ENCODE measurements around the gene PTPRG.
"Not testable (repeated sequence)": the region's sequence is repeated elsewhere in the genome, so short reads cannot be mapped to it uniquely, and the experiment has no call there.

PTPRG gene

DNA sequence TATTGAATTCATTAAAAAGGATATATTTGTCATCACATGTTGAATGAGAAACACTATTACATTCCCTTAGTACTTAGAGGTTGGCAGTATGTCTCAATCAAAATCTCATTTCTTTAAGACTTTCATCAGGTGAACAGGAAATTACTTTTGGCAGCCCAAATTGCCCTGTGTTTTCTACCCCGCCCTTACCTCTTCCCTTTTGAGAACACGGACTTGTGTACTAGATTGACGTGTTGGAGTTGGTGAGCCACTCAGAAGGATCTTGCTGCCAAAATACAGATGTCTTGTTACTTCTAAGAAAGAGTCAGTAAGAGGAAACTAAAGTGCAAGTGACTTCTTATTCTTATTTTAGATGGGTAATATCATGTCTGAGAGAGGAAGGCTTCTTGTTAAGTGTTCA lies 425.1 kb downstream of the PTPRG start:
- DNase-seq = no peak

DNA sequence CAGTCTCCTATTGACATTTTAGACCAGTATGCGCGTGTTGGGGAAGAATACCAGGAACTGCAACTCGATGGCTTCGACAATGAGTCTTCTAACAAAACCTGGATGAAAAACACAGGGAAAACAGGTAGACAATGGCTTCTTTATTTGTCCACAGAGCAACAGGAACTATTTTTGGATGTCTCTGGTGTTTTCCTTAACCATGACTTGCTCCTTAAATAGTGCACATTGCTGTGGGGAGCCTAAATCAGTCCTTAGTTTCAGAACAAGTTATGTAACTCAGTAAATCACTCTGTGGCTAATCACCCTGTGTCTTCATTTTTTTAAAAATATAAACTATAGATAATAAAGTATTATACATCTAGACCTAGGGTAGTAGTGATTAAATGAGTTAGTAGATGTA lies 428.3 kb downstream of the PTPRG start:
- DNase-seq = no peak

DNA sequence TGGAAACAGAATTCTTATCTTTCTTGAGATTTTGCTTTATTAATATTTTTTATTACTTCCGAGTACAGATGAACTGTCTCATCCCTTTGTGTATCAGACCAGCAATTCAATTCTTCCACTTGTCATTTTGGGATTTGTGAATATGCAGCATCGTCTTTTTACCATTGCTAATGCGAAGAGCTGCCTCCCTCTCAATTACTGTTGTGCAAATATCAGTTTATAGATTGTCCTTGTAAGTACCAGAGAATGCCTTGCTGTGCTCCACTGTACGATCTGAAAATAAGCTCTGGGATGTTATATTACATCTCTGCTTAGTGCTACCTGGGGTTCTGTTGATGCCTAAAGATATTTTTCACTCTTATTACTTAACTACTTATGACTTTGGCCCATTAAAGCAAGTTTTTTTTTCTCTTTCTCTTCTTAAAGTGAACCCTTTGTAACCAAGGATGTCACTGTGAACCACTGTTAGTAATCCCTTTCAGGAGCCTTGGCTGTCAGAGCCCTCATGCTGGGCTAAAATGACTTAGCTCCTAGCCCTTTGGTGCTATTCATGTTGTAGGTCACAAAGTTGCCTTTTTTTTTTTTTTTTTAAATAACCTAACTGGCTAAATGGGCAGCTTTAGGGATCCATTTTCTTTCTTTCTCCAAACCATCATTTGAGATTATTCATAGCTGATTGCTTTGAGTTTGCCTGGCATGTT lies 429.1 kb downstream of the PTPRG start:
- DNase-seq = no peak

GRCh38 chr3:61991706-61992105 lies 430.3 kb downstream of the PTPRG start:
- no peak for DNase-seq

- DNase-seq = no peak
Measured at GRCh38 chr3:61996366-61996765, 435.0 kb downstream of the PTPRG start.

- no peak for DNase-seq
Measured at GRCh38 chr3:61997101-61997500, 435.7 kb downstream of the PTPRG start.

- no peak for DNase-seq
Measured at GRCh38 chr3:62003835-62004234, 442.5 kb downstream of the PTPRG start.

GRCh38 chr3:62007036-62007435 lies 445.7 kb downstream of the PTPRG start:
- DNase-seq = no peak

GRCh38 chr3:62010989-62011388 lies 449.6 kb downstream of the PTPRG start:
- DNase-seq = no peak

DNA sequence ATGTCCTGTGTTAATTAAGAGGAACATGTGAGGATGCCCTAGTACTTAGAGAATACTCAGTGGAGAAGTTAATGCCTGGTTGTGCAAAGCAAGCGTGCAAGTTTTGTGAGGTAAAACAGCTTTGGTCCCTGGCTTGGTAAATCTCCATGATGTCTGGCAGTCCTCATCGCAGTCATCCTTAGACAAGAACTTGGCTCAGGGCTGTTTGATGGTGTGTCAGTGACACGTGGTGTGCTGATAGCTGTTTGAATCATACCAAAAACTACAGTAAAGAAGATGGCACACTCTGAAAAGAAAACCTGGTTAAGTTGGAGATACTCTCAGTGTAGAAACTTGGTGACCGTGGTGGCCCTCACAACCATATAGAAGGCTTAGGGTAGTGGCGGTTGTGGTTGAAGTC lies 450.3 kb downstream of the PTPRG start:
- DNase-seq = no peak

DNA sequence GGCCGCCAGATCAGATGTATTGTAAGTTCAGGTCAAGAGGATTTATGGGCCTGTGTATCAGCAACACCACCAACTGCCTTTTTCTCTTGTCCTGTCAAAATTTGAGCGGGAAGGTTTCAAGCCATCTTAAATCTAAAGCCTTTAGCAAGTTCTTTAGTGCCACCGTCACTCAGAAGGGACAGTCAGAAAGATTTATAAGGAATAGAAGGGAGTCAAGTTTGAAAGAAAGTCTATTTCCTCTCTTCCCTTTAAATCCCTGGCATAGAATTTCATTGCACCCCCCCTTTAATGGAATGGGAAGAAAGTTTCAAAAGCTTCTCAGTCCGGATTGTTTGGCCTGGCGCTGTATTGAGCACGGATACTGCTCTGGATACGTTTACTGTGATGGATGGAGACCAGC lies 452.6 kb downstream of the PTPRG start:
- no peak for DNase-seq

GRCh38 chr3:62015111-62015510 lies 453.7 kb downstream of the PTPRG start:
- no peak for DNase-seq

- DNase-seq = no peak
Measured at GRCh38 chr3:62019906-62020305, 458.5 kb downstream of the PTPRG start.

DNA sequence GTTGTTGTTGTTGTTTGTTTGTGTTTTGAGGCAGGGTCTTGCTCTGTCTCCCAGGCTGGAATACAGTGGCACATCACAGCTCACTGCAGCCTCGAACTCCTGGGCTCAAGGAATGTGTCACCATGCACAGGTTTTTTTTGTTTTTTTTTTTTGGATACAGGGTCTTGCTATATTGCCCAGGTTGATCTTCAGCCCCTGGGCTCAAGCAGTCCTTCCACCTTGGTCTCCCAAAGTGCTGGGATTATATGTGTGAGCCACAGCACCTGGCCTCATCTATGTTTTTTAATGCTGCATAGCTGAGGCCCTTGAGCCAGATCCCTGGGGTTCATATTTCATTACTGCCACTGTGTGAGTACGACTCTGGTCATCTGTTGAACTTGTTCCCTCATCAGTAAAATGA lies 459.3 kb downstream of the PTPRG start:
- no peak for DNase-seq

DNA sequence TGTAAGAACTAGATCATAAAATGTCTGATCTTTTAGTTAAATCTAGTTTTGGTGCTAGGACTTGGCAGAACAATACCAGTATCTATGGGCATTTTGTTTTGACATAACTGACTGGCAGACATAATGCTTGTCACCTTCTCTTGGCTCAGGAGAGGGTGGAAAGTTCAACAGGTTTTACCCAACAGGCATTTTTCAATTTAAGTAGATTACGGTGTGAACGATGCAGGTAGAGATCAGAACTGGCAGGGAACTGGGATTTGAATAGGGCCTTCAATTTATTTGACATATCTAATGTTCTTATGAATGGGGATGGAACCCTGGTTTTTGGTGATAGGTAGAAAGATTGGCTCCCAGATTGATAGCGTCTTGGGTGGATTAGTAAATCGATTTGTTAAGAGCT lies 460.9 kb downstream of the PTPRG start:
- DNase-seq = no peak

- no peak for DNase-seq
Measured at GRCh38 chr3:62024882-62025281, 463.5 kb downstream of the PTPRG start.

GRCh38 chr3:62025913-62026312 lies 464.5 kb downstream of the PTPRG start:
- no peak for DNase-seq

GRCh38 chr3:62027241-62027640 lies 465.9 kb downstream of the PTPRG start:
- no peak for DNase-seq

- no peak for DNase-seq
Measured at GRCh38 chr3:62027796-62028195, 466.4 kb downstream of the PTPRG start.

DNA sequence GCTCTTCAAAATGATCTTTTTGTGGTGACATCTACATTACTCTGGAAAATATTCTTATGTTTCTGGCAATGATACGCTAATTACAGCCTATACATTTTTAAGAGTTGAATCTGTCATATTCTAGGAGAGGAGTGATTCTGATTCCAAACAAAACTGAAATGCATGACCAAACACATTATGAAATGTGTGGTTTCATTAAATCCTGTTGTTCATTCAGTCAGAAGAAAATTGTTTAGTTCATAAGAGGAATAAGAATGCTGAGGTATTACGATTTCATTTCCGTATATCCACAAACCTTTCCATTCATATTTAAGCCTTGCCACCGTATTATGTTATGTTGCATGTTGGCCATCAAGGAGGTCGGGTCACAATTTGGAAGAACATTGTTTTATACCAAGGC lies 466.9 kb downstream of the PTPRG start:
- DNase-seq = no peak

DNA sequence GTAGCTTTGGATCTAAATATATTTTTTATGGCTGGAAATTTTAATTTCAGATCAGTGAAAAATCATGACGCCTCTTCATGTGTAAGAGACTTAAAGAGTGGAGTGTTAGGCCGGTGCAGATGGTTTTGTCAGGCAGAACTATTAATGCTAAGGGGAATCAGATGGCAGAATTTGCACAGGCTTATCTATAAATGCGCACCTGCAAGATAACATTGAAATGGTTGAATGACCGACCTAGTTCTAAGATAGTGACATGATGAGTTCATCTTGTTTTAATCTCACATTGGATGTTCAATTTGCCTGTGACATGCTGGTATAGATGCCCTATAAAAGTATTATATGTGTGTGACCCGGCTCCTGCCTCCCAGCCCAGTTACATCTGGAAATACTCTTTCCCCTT lies 471.4 kb downstream of the PTPRG start:
- DNase-seq = no peak

- no peak for DNase-seq
Measured at GRCh38 chr3:62035402-62036057, 474.2 kb downstream of the PTPRG start.

DNA sequence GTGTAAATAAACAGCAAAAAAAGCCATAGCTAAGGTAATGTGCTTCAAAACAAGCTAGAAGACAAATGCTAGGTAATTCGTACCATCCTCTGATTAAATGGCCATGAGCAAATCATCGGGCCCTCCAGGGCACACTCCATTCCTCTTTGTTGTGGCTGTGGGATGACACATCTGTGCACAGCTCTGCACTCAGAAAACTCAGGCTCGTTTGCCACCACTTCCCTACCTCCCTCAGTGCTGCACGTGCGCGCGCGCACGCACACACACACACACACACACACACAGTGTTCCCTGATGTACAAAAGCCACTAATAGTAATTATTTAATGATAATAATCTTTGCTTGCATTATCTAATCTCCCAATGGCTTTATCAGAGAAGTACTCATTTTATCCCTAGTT lies 475.4 kb downstream of the PTPRG start:
- no peak for DNase-seq

DNA sequence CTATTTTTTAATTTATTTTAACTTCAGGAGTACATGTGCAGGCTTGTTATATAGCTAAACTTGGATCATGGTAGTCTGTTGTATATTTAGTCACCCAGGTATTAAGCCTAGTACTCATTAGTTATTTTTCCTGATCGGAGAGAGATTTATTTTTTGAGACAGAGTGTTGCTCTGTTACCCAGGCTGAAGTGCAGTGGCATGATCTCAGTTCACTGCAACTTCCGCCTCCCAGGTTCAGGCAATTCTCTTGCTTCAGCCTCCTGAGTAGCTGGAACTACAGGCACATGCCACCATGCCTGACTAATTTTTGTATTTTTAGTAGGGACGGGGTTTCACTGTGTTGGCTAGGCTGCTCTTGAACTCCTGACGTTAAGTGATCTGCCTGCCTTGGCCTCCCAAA lies 477.4 kb downstream of the PTPRG start:
- DNase-seq = not testable (repeated sequence)

- no peak for DNase-seq
Measured at GRCh38 chr3:62039586-62039985, 478.2 kb downstream of the PTPRG start.
